Activated CD8-positive, alpha-beta memory T cell treated with anti-CD3 and anti-CD28 coated beads, Interleukin-2, amount 50 U/mL, for 24 hours (primary cell): ENCODE data around the gene HOGA1.
"Not testable (repeated sequence)": the region's sequence is repeated elsewhere in the genome, so short reads cannot be mapped to it uniquely, and the experiment has no call there.

Experiments
- DNase-seq: peaks from one replicate; pipeline ENCODE4 v3.0.0-alpha.2; 2020; ENCODE audit errors: extremely low read depth

The HOGA1 gene

GRCh38 chr10:97611473-97611872, 27.3 kb downstream of the HOGA1 start:
- DNase-seq, result no peak

GRCh38 chr10:97612386-97612785, 28.2 kb downstream of the HOGA1 start:
- DNase-seq, result no peak

- no peak for DNase-seq
Measured at GRCh38 chr10:97618285-97618684, 34.1 kb downstream of the HOGA1 start.

DNA sequence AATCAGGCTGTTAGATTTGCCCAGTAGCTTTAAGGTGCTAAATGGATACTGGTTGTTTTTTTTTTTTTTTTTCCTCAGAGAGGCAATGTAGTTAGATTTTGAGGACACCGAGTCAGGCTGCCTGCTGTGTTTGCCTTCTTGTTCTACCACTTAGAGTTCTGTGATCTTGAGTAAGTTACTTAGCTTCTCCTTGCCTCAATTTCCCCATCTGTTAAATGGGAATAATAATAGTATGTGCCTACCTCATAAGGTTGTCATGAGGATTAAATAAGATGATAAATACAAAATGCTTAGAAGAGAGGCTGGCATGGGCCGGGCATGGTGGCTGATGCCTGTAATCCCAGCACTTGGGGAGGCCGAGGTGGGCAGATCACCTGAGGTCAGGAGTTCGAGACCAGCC, 34.5 kb downstream of the HOGA1 start:
- no peak for DNase-seq

DNA sequence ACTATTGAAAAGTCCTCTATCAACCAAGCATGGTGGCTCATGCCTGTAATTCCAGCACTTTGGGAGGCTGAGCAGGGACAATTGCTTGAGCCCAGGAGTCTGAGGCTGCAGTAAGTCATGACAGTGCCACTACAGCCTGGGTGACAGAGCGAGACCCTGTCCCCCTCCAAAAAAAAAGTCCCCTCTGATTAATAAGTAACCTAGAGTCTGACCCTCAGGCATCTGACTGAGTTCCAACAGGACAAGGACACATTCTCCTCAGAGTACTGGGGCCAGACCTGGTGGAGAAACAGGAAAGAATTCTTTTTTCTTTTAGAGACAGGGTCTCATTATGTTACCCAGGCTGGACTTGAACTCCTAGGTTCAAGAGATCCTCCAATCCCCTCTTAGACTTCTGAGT, 39.1 kb downstream of the HOGA1 start:
- no peak for DNase-seq

DNA sequence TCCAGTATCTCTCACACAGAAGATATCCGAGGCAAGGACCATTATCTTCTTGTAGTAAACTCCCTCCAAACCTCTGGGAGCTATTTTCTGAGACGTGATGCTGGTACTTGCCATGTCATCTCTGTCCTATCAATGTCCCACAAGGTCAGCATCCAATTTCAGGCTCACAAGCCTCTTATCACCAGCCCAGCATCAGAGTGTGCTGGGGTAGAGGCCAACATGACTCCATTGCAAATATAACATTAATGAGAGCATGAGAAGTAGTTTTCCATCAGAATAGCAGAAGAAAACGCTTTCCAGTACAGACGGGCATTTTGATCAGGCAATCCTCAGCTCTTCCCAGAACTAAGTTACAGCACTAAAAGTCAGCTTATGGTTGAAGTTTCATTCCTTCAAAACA, 43.5 kb downstream of the HOGA1 start:
- DNase-seq, result no peak

DNA sequence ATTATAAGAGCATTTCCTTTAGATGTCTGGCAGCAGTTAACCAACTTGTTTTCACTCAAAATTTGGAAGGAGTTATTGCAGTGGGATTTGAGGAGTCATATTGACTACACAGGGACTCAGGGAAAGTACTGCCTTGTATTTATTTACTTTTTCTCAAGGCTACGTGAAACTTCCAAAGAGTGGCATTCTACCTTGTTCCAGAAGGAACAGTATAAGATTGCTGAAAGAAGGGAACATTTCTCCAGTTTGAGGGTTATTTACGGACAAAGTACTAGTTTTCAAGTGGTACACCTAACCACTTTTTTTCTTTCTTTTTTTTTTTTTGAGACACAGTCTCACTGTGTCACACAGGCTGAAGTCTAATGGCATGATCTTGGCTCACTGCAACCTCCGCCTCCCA, 44.0 kb downstream of the HOGA1 start:
- DNase-seq, result no peak

DNA sequence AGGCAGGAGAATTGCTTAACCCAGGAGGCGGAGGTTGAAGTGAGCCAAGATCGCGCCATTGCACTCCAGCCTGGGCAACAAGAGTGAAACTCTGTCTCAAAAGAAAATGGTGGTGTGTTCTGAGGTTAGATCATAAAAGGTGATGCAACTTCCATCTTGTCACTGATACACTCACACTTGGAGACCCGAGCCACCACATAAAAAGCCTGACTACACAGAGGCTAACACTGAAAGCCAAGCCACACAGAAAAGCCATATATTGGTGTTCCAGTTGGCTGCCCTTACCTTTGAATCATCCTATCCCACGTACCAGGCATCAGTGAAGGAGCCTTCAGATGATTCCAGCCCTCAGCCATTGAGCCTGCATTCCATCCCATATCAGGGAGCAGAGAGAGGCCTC, 45.1 kb downstream of the HOGA1 start:
- no peak for DNase-seq

- DNase-seq, result no peak
Measured at GRCh38 chr10:97631098-97631497, 46.9 kb downstream of the HOGA1 start.

GRCh38 chr10:97632949-97633884, 49.0 kb downstream of the HOGA1 start, which contains the start of gene MORN4:
Gene MORN4 (minus strand): TSS chr10:97633500. CDS start chr10:97619653, 13,847 bp downstream.
- DNase-seq, result peak; percentile 77

- DNase-seq, result no peak
Measured at GRCh38 chr10:97633921-97634320, 49.7 kb downstream of the HOGA1 start.

DNA sequence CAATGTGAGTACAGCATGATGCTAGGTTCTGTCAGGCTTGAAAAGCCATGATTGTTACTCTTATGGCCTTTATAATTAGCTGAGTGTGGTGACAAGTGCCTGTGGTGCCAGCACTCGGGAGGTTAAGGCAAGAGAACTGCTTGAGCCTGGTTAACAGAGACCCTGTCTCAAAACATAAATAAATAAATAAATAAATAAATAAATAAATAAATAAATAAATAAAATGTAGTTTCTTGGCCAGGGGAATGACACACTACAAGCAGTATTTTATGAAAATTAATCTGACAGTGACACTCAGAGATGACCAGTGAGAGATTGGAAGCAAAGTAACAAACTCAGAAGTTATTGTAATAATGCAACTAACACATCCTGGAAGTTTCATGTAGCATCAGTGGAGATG, 51.4 kb downstream of the HOGA1 start:
- no peak for DNase-seq

DNA sequence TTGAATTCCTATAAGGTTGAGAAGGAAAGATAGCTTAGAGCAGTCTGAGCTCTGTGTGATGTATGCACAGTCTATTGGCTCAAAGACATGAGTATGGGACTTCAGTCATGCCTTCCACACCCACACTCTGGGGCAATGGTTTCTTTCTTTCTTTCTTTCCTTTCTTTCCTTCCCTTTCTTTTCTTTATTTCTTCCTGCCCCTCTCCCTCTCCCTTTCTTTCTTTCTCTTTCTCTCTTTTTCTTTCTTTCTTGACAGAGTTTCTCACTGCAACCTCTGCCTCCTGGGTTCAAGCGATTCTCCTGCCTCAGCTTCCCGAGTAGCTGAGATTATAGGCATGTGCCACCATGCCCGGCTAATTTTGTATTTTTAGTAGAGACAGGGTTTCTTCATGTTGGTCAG, 54.9 kb downstream of the HOGA1 start:
- DNase-seq, result not testable (repeated sequence)

- DNase-seq, result peak; percentile 98
Measured at GRCh38 chr10:97640174-97640867, 56.1 kb downstream of the HOGA1 start, which contains the start of gene PI4K2A. Gene PI4K2A (plus strand): TSS chr10:97640671. CDS start chr10:97640743, 72 bp downstream.

DNA sequence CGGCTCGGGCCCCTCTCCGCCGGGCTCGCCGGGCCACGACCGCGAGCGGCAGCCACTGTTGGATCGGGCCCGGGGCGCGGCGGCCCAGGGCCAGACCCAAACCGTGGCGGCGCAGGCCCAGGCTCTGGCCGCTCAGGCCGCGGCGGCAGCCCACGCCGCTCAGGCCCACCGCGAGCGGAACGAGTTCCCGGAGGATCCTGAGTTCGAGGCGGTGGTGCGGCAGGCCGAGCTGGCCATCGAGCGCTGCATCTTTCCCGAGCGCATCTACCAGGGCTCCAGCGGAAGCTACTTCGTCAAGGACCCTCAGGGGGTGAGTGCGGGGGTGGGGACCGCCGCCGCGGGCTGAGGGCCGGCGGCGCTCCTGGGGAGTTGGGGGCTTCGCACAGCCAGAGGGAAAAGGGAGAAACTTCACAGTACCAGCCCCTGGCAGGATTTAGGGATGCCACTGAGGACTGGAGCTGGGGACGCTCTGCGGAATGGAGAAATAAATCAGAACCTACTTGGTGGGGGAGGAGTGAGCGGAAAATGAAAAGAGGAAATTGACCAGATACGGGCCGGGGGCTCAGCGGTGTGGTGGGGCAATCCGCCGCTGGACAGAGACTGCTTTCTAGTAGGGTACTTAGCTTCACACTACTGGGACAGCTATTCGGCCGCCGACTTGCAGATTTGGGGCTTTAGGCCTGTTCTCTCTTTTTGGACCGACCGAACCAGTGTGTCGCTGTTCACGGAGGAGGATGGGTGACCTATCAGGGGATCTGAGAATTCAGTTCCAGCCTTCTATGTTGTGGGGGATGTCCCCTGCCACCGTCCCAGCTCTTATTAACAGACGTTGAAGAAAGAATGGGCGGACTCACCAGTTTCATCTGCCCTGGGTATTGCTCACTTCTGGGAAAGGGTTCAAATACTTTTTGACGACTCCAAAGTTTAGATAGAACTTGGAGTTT, 57.0 kb downstream of the HOGA1 start:
- DNase-seq, result no peak

GRCh38 chr10:97642471-97643159, 58.4 kb downstream of the HOGA1 start:
- DNase-seq, result not testable (repeated sequence)

DNA sequence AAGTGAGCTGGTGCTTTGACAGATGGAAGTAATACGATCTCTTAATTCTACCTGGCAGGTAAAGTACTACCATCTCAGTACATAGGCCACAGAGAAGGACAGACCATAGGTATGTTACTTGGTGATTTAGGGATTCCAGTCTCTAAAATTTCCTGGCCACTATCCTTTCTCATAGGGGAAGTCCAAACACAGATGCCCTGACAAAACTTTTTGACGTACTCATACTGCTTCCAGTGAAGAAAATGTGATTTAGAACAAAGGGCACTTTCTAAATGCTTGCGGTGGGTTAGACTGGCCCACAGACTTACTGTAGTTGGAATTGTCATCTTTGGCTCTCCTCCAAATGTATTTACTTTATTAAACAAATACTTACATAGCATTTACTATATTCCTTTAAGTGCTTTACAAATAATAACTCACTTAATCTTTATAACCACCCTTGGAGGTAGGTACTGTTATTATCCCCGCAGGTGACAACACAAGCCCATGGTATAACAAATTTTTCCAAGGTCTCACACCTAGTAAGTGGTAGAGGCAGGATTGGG, 59.3 kb downstream of the HOGA1 start:
- no peak for DNase-seq

GRCh38 chr10:97644936-97645335, 60.7 kb downstream of the HOGA1 start:
- DNase-seq, result no peak

- DNase-seq, result no peak
Measured at GRCh38 chr10:97647556-97647955, 63.4 kb downstream of the HOGA1 start.

DNA sequence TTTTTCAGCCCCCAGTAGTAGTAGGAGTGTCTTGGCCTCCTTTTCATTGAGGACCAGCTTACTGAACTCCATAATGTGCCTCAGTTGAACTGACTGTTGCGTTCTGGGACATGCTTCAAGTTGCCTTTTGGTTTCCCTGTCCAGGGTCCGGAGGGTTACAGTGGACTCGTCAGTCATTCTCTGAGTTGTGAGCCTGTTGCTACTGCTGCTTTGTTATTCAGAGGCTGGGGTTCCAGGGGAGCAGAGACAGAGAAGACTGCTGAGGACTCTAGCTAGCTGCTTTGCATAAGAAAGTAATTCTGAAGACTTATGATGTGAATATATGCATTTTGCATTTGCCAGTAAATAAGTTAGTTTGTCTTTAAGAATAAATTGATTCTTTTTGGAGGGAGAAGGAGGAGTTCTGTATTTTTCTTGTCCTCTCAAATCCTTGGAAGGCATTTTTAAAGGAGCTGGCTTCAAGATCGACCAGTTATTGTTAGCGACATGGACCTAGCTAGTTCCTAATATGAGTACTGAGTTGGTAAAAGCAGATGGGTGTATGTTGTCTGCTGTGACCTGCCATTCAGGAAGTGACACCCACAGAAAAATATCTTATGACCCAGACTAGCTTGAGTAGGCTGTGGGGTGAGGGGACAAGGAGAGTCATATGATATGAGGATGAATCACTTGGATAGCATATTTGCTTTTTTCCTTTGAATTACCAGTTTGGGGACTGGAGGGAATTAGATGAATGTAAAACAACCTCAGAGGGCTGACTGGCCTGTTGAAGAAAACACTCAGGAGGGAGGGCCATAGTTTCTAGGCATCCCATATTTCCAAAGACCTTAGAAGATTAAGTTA, 64.6 kb downstream of the HOGA1 start:
- DNase-seq, result no peak
